Peyer's patch (tissue), 4 donors: Measurements from ENCODE around the gene PGM5.
"Not testable (repeated sequence)": the region's sequence is repeated elsewhere in the genome, so short reads cannot be mapped to it uniquely, and the experiment has no call there.

Experiments
- POLR2A ChIP-seq, 2 donors: fragments of 450-650 bp; IDR thresholded peaks; one replicate each; pipeline ENCODE4 v1.5.1; 2017; ENCODE audit warnings: antibody characterized with exemption in 2 of 2, mild to moderate bottlenecking in 2 of 2, moderate library complexity in 2 of 2
- TF ChIP-seq, protein P1 (sequence below), 6 experiments: fragments of 450-650 bp in 4 of 6; fragments of 200-600 bp in 2 of 6; sonication (generic) in 1 of 6; IDR thresholded peaks; one replicate each; pipeline ENCODE4 v1.5.1; 2017 to 2019; ENCODE audit warnings: antibody characterized with exemption in 6 of 6, mild to moderate bottlenecking in 3 of 6, moderate library complexity in 1 of 6

DNA sequence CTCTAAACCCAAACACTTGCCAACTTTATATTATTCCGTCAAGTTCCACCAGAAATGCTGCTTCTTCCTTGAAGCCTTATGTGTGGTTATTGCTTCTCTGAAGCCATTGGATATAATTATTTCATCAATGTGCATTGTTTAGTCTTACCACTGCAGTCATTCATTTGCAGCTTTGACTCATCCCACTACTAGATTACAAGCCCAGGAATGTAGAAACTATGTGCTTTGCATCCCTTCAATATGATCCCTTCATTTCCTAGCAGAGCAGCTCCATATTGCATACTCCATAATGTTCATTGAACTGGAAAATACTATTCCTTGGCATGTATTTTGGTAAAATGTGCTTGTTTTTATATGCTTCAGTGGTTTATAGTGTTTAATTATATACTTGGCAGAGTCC lies 34.3 kb downstream of the PGM5 start:
- TF ChIP-seq, protein P1, sequence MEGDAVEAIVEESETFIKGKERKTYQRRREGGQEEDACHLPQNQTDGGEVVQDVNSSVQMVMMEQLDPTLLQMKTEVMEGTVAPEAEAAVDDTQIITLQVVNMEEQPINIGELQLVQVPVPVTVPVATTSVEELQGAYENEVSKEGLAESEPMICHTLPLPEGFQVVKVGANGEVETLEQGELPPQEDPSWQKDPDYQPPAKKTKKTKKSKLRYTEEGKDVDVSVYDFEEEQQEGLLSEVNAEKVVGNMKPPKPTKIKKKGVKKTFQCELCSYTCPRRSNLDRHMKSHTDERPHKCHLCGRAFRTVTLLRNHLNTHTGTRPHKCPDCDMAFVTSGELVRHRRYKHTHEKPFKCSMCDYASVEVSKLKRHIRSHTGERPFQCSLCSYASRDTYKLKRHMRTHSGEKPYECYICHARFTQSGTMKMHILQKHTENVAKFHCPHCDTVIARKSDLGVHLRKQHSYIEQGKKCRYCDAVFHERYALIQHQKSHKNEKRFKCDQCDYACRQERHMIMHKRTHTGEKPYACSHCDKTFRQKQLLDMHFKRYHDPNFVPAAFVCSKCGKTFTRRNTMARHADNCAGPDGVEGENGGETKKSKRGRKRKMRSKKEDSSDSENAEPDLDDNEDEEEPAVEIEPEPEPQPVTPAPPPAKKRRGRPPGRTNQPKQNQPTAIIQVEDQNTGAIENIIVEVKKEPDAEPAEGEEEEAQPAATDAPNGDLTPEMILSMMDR (IDR thresholded peaks at IDR 0.05), result not testable (repeated sequence)
- not testable (repeated sequence) for TF ChIP-seq POLR2A (IDR thresholded peaks at IDR 0.05)
